GM18909 (cell line): ENCODE results near the gene BCAS3.
A peak's percentile ranks its signal among the peaks of the same experiment; 100 is the strongest.
"Not testable (repeated sequence)": the region's sequence is repeated elsewhere in the genome, so short reads cannot be mapped to it uniquely, and the experiment has no call there.

Source experiments
- ATAC-seq: cut with Tn5 transposase; IDR thresholded peaks from one replicate; pipeline ENCODE4 v1.9.1; 2021; ENCODE audit warnings: mild to moderate bottlenecking; ENCODE audit not compliant: unreplicated experiment, poor library complexity

BCAS3 gene

DNA sequence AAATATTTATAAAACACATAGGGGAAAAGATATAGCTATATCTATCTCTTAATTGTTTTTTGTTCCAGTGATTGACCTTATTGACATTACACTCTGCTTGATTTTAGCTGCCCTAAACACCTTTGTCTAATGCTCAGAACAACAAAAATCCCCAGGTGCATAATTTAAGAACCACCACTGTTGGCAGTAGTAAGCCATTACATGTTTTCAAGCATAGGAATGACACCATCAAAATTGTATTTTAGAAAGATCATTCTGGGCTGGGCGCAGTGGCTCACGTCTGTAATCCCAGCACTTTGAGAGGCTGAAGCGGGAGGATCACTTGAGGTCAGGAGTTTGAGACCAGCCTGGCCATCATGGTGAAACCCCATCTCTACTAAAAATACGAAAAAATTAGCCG, 364.7 kb downstream of the BCAS3 start:
- ATAC-seq: not testable (repeated sequence)

DNA sequence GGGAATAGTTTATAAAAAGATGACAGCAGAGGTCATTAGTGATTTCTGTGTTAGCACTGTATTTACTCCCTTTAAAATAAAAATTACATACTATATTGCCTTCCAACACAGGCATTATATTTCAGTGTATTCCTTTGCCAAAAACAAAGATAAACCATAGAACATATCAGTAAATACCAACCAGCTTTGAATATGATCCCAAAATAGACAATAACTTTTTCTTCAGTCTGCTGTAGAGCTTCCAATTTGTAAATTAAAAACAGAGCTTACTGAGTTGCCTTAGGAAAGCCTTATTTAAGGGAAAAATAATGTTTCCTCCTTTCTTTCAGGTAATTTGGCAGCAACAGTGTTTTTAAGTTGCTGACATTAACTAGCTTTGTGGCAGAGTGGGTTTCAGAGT, 369.9 kb downstream of the BCAS3 start:
- no peak for ATAC-seq

- no peak for ATAC-seq
Observed at GRCh38 chr17:61048376-61049106, 370.9 kb downstream of the BCAS3 start.

DNA sequence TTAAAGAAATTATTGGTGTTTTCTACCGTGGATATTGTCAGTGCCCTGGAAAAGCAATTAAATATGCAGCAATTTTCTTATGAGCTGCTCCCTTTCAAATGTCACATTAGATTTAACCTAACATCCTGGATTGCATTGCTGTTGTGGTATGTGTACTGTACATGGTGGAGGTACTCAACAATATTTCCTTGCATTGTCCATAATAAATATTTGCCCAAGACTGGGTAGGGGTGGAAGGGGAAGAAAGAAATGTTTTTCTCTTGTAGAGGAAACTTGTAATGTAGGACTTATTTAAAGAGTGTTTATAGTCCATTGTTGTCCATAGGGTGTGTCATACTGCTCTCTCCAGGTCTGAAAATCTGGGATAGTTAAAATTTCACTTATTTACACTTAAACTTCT, 375.8 kb downstream of the BCAS3 start:
- ATAC-seq: no peak

GRCh38 chr17:61054436-61054835, 376.8 kb downstream of the BCAS3 start:
- ATAC-seq: no peak

DNA sequence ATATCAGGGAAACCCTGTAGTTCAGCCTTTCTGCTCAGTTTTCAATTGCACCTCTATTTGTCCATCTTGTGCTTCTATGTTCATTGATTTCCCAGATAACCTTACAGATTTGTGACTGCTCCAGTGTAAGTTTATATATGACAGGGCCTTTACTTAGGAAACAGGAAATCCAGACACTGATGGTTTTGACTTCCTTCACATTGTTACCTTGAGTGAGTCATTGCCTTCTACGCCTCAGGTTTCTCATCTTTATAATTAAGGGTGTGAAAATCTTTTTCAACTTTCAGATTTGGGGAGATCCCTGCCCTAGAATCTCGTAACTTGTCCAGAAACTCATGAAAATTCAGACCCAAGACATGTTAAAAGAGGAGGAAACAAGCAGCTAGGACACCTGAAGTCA, 379.6 kb downstream of the BCAS3 start:
- ATAC-seq: no peak

DNA sequence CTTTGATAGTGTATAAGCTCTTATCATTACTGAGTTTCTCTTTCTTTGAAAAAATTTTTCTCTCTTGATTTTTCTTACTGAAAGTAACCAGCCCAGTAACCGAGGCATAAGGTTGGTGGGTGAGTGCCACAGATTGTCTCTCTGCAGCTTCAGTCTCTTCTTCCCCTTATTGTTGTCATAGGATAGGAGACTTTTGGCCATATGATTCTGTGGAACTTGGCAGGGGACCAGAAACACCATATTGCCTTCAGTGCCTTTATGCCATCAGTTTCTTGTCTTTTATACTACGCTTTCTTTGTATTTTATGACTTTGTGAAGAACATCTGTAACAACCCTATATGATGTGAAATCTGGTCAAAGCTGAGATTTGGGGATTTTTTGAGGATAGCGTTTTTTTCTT, 380.4 kb downstream of the BCAS3 start:
- ATAC-seq: no peak

GRCh38 chr17:61063528-61063927, 385.9 kb downstream of the BCAS3 start:
- ATAC-seq: peak; percentile 51

DNA sequence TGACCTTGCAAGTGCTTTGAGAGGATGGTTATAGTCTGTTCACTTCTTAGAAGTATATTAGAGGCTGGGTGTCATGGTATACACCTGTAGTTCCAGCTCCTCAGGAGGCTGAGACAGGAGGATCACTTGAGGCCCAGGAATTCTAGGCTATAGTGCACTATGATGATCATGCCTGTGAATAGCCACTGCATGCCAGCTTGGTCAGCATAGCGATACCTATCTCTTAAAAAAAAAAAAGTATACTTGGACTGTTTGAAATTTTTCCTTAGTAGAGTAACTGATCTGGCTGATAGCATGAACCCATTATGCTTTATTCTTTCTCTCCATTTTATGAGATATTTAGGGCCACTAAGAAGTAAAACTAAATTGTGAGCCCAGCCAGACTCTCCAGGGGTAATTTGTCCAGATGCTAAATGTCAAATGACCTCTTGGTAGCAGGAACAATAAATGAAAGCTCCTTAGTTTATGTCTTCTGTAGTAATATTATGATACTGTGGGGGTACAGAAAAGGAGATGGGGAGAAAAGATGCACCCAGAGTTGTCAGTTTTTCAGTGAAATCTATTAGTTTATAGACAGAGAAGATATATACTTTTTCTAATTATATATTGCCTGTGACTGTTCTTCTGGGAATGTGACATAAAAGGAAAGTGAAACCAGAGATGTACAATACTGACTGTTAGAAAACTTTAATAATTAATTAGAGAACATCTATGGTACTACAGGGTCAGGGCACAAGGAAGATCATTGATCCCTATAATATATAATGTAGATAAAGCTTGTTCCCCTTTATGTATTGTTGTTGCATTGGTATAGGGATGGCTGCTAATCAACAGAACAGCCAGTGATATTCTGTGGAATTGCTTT, 386.7 kb downstream of the BCAS3 start:
- ATAC-seq: no peak

DNA sequence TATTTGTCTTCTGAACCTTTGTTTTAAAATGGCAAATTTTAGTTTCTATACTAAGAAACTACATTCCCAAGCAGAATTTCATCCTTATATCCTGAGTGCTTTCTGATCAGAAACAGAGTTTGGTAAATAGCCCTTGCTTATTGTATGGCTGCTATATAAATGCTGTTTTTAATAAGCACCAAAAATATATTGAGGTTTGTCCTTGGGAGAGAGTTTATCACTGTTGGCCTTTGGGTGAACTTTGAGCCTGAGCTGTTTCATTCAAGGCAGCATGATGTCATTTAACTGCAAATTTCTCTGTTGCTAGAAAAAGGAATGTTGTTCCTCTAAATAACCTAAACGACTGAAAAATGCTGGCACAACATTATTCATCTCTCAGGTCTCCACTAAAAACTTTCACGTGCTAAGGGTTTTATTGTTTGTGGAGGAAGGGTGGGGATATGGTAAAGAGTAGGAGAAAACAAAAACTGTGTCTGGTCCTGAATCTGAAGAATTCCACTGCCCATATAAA, 387.7 kb downstream of the BCAS3 start:
- no peak for ATAC-seq

DNA sequence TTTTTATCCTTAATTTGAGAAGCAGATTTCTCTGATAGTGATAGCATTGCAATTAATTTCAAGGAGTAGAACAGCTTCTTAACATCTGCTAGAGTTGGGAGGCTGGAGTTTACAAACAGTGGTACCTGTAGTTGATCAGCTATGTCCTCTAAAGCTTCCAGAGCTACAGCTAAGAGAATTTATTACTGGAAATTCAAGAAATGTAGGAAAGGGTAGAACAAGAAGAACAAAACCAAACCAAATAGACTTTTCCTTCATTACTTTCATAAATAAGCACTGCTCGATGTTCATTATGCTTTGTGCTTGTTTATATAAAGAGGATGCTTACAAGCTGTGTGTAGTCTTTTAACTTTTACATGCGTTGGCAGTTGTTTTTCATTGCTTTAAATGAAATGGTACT, 388.4 kb downstream of the BCAS3 start:
- ATAC-seq: no peak

GRCh38 chr17:61070649-61071048, 393.0 kb downstream of the BCAS3 start:
- ATAC-seq: no peak

GRCh38 chr17:61072648-61073047, 395.0 kb downstream of the BCAS3 start:
- no peak for ATAC-seq

- no peak for ATAC-seq
Observed at GRCh38 chr17:61073131-61073530, 395.5 kb downstream of the BCAS3 start.

DNA sequence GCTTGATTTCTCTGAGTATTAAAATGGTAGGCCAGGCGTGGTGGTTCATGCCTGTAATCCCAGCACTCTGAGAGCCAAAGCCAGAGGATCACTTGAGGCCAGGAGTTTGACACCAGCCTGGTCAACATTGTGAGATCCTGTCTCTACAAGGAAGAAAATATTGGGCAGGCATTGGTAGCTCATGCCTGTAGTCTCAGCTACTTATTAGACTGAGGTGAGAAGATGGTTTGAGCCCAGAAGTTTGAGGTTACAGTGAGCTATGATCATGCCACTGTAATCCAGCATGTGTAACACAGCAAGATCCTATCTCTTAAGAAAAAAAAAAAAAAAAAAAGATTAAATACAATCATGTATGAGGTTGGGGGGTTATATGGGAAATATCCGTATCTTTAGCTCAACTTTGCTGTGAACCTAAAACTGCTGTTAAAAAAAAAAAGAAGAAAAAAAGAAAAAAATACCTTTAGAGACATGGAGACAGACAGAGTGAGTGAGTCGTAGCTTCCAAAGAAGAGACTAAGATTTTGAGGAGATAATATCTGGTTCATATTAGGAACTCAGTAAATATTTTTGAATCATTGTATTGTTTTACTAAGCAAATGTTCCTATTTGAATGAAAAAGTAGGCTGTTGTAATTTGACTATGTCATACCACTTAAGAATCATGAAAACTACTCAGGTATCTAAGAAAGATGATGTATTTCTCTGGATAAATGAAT, 396.3 kb downstream of the BCAS3 start:
- no peak for ATAC-seq

GRCh38 chr17:61075988-61076387, 398.3 kb downstream of the BCAS3 start:
- ATAC-seq: no peak

DNA sequence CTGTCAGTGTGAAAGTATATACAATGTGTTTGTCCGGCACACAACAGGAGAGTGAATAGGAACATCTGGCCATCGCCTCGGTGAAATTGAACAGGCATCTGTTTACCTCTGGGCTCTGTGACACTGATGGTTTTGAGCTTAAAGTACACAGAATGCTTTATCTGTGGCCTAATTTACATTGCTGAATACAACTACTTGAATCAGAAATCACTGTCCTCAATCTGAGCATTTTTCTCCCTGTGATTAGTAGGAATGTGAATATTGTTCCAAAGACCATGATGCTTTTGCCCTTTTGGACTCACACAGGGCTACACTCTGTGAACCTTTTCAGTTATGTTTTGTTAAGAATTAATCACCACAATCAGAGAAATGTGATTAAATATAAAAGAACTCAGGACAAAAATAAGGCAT, 399.0 kb downstream of the BCAS3 start:
- ATAC-seq: no peak

- ATAC-seq: no peak
Observed at GRCh38 chr17:61081959-61082358, 404.3 kb downstream of the BCAS3 start.

DNA sequence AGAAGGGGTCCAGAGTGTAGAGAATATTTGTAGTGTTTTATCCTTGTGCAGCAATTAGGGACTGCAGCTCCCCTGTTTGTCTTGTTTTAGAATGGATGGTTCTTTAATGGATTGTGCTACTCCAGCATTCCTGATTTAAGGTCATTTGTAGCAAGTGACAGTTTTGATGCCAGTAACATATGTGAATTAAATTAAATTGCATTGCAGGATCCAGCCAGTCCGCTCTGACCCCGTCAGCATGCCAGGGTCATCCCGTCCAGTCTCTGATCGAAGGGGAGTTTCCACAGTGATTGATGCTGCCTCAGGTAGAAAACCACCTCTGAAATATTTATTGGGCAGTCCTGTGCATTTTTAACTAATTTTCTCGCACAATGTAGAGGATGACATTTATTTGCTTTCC, 406.6 kb downstream of the BCAS3 start:
- ATAC-seq: no peak

- no peak for ATAC-seq
Observed at GRCh38 chr17:61087024-61087423, 409.4 kb downstream of the BCAS3 start.

GRCh38 chr17:61088556-61088955, 410.9 kb downstream of the BCAS3 start:
- no peak for ATAC-seq
